ENCODE data around the gene NR3C1.

NR3C1 gene

GRCh38 chr5:143249851-143250250 lies 153.6 kb downstream of the NR3C1 start:
- DNase-seq: no peak

GRCh38 chr5:143248822-143249579 lies 154.5 kb downstream of the NR3C1 start:
- no peak for DNase-seq

- no peak for DNase-seq
Measured at GRCh38 chr5:143248391-143248790, 155.1 kb downstream of the NR3C1 start.

- DNase-seq: no peak
Measured at GRCh38 chr5:143247134-143247815, 156.2 kb downstream of the NR3C1 start.

- no peak for DNase-seq
Measured at GRCh38 chr5:143245929-143246561, 157.4 kb downstream of the NR3C1 start.

GRCh38 chr5:143244990-143245389 lies 158.5 kb downstream of the NR3C1 start:
- no peak for DNase-seq

GRCh38 chr5:143244000-143244736 lies 159.3 kb downstream of the NR3C1 start:
- DNase-seq: no peak

- no peak for DNase-seq
Measured at GRCh38 chr5:143243103-143243502, 160.4 kb downstream of the NR3C1 start.

- DNase-seq: no peak
Measured at GRCh38 chr5:143241892-143242291, 161.6 kb downstream of the NR3C1 start.

- no peak for DNase-seq
Measured at GRCh38 chr5:143239882-143240518, 163.5 kb downstream of the NR3C1 start.

GRCh38 chr5:143238620-143239019 lies 164.9 kb downstream of the NR3C1 start:
- no peak for DNase-seq

- no peak for DNase-seq
Measured at GRCh38 chr5:143237664-143238063, 165.8 kb downstream of the NR3C1 start.

- DNase-seq: no peak
Measured at GRCh38 chr5:143236682-143237081, 166.8 kb downstream of the NR3C1 start.

- no peak for DNase-seq
Measured at GRCh38 chr5:143235423-143235822, 168.1 kb downstream of the NR3C1 start.

- DNase-seq: no peak
Measured at GRCh38 chr5:143234162-143234842, 169.2 kb downstream of the NR3C1 start.

GRCh38 chr5:143233031-143233430 lies 170.5 kb downstream of the NR3C1 start:
- no peak for DNase-seq

- no peak for DNase-seq
Measured at GRCh38 chr5:143231973-143232812, 171.3 kb downstream of the NR3C1 start.

GRCh38 chr5:143231416-143231815 lies 172.1 kb downstream of the NR3C1 start:
- DNase-seq: no peak

GRCh38 chr5:143230676-143230996 lies 172.8 kb downstream of the NR3C1 start:
- DNase-seq: no peak

GRCh38 chr5:143229896-143230675 lies 173.4 kb downstream of the NR3C1 start:
- peak; percentile 60 for DNase-seq

All from activated CD4-positive, alpha-beta T cell treated with anti-CD3 and anti-CD28 coated beads for 48 hours (primary cell).